ENCODE measurements around the gene CYTH2.

GRCh38 chr19:48446579-48446978, 22.6 kb upstream of the CYTH2 start:
- no peak for TF ChIP-seq CTCF (IDR thresholded peaks at IDR 0.05; ENCODE audit: insufficient read depth, low read length)
- no peak for TF ChIP-seq POLR2AphosphoS5 (IDR thresholded peaks at IDR 0.05; ENCODE audit: low read depth)
